ENCODE results near the gene STX10. TPM values are rescaled to one million over a fixed set of nuclear protein-coding genes. Genes with fewer than 3 reads are reported as not detected.
A peak's percentile ranks its signal among the peaks of the same experiment; 100 is the strongest.

The STX10 gene
- total RNA-seq, 6 experiments from 2014 or later = 48.5 to 63.4 (median 54.0) TPM

DNA sequence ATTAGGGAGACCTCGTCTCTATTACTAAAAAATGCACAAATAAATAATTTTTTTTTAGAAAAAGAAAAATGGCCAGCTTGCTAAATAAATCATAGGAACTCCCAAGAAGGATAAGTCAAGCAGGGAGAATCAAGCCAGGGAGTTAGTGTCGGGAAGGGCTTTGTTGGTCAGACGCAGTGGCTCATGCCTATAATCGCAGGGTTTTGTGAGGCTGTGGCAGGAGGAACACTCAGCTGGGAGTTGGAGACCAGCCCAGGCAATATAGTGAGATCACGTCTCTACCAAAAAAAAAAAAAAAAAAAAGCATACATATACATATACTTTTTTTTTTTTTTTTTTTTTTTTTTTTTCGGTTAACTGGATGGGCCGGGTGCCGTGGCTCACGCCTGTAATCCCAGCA, 23.1 kb downstream of the STX10 start:
- no peaks in the 10 kb centered on the region for H3K9me3 Mint-ChIP-seq
- DNase-seq = no peak
- peak overlapping the region; percentile 42; the same call in 1 of the 2 replicates for H3K27ac Mint-ChIP-seq
- H3K4me1 Mint-ChIP-seq (ENCODE audit: low read depth) = peaks cover 34% of the 10 kb centered on the region
- H3K36me3 Mint-ChIP-seq (ENCODE audit: low read depth) = peaks cover 10% of the 10 kb centered on the region; the same call in 1 of the 2 replicates
- TF ChIP-seq, protein P1, sequence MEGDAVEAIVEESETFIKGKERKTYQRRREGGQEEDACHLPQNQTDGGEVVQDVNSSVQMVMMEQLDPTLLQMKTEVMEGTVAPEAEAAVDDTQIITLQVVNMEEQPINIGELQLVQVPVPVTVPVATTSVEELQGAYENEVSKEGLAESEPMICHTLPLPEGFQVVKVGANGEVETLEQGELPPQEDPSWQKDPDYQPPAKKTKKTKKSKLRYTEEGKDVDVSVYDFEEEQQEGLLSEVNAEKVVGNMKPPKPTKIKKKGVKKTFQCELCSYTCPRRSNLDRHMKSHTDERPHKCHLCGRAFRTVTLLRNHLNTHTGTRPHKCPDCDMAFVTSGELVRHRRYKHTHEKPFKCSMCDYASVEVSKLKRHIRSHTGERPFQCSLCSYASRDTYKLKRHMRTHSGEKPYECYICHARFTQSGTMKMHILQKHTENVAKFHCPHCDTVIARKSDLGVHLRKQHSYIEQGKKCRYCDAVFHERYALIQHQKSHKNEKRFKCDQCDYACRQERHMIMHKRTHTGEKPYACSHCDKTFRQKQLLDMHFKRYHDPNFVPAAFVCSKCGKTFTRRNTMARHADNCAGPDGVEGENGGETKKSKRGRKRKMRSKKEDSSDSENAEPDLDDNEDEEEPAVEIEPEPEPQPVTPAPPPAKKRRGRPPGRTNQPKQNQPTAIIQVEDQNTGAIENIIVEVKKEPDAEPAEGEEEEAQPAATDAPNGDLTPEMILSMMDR (IDR thresholded peaks at IDR 0.05) = no peak
- H3K4me3 Mint-ChIP-seq = no peak overlapping the region
- H3K27me3 Mint-ChIP-seq (ENCODE audit: insufficient read depth) = no peaks in the 10 kb centered on the region

GRCh38 chr19:13122980-13123957, 26.9 kb downstream of the STX10 start:
- Mint-ChIP-seq H3K9me3 (no peaks in the 10 kb centered on the region), H3K4me1 (ENCODE audit: low read depth) (peaks cover 46% of the 10 kb centered on the region), H3K4me3 (no peak overlapping the region), H3K36me3 (ENCODE audit: low read depth) (no peaks in the 10 kb centered on the region; the same call in 1 of the 2 replicates), H3K27me3 (ENCODE audit: insufficient read depth) (no peaks in the 10 kb centered on the region), H3K27ac (peak overlapping the region; percentile 74; the same call in 1 of the 2 replicates)
- TF ChIP-seq, protein P1 (IDR thresholded peaks at IDR 0.05) = no peak
- no peak for DNase-seq

DNA sequence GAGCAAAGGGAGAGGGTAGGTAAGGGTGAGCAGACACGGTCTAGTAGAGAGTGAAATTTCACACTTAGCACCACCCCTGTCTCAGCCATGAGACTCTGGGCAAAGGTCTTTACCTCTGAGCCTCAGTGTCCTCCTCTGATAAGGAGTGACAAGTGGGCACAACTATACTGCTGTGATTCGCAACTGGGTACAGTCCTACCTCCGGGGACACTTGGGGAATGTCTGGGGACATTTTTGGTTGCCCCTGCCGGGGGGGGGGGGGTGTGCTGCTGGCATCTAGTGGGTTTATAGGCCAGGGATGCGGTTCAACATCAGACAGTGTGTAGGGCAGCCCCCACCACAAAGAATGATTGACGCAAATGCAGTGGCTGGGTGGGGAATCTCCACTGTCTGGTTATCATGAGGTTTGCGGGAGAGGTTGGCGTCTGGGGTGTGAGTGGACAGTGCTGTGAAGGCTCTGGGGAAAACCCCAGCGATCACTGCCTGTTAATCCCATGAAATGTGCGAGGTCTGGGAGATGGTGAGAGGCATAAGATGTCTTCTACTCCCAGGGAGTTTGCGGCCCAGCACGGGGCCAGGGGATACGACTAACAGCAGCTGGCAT, 27.8 kb downstream of the STX10 start:
- H3K27me3 Mint-ChIP-seq (ENCODE audit: insufficient read depth) = no peaks in the 10 kb centered on the region; the same call in 1 of the 2 replicates
- DNase-seq = no peak
- TF ChIP-seq, protein P1 (IDR thresholded peaks at IDR 0.05) = no peak
- peaks cover 38% of the 10 kb centered on the region for H3K4me1 Mint-ChIP-seq (ENCODE audit: low read depth)
- H3K4me3 Mint-ChIP-seq = no peak overlapping the region
- H3K9me3 Mint-ChIP-seq = no peaks in the 10 kb centered on the region
- H3K36me3 Mint-ChIP-seq (ENCODE audit: low read depth) = no peaks in the 10 kb centered on the region; the same call in 1 of the 2 replicates
- H3K27ac Mint-ChIP-seq = peak overlapping the region; percentile 91

- no peak for DNase-seq
- peak overlapping the region; percentile 91 for H3K27ac Mint-ChIP-seq
Observed at GRCh38 chr19:13121551-13122274, 28.5 kb downstream of the STX10 start.

More at GRCh38 chr19:13121551-13122274, 28.5 kb downstream of the STX10 start:
- Mint-ChIP-seq H3K9me3 (no peaks in the 10 kb centered on the region), H3K4me1 (ENCODE audit: low read depth) (peaks cover 45% of the 10 kb centered on the region), H3K36me3 (ENCODE audit: low read depth) (no peaks in the 10 kb centered on the region; the same call in 1 of the 2 replicates), H3K27me3 (ENCODE audit: insufficient read depth) (no peaks in the 10 kb centered on the region; the same call in 1 of the 2 replicates), H3K4me3 (no peak overlapping the region; the same call in 1 of the 2 replicates)
- TF ChIP-seq, protein P1 (IDR thresholded peaks at IDR 0.05) = no peak

Data from HFFc6 (cell line).